NOMO-1 treated with DMSO at 0.1 percent for 48 hours (cell line): Measurements from ENCODE around the gene CRMP1.

ENCODE experiments used
- DNase-seq: peaks from one replicate; lab custom pipeline; 2025; ENCODE audit not compliant: unreplicated experiment; lab: John Stamatoyannopoulos, UW

CRMP1 gene

DNA sequence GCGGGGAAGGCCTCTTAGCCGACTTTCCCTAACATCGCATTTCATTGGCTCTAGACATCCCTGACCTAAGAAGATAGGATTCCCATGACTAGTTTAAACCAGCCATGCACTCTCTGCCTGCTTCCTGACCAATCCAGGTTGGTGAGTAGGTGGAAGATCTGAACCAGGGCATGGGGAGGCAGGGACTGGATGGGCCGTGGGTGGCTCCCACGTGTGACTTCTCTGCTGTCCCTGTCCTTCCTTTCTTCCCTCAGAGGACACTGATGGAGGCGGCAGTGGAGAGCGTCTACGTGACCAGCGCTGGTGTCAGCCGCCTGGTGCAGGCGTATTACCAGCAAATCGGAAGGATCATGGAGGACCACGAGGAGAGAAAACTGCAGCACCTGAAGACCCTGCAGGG lies 91.2 kb downstream of the CRMP1 start:
- DNase-seq: no peak

DNA sequence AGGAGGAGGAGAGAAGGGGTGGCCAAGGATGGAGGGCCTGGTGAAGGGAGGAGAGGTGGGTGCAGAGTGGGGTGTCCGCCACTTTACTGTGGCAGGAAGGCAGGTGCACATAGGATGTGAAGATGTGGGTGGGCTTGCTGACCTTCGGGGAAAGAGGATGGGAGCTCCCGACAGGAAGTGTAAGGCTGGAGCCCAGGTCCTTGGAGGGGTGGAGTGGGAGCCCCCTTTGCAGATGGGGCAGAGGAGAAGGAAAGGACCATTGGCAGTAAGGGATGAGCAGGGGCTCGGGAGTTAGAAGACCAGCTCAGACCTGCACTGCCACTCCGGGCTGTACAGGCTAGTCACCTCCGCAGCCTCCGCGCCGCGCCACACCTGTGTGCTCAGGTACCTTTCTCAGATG lies 92.4 kb downstream of the CRMP1 start:
- DNase-seq: no peak

DNA sequence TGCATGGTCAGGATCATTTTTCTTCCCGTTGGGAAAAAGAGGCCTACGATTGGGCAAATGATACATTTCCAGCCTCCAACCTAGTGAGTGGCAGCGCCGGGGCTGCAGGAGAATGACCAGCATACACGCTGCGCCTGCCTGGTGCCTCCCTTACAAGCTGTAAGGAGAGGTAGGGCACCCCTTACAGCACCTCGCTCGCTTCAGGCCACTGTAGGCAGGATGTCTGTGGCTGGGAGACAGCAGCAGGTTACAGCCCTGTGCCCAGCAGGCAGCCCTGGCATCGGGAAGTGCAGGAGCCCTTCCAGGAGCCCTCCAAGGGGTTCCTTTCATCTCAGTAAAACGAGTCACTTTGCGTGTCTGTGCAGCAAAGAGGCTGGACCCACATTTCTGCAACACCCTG lies 93.5 kb downstream of the CRMP1 start:
- DNase-seq: no peak

DNA sequence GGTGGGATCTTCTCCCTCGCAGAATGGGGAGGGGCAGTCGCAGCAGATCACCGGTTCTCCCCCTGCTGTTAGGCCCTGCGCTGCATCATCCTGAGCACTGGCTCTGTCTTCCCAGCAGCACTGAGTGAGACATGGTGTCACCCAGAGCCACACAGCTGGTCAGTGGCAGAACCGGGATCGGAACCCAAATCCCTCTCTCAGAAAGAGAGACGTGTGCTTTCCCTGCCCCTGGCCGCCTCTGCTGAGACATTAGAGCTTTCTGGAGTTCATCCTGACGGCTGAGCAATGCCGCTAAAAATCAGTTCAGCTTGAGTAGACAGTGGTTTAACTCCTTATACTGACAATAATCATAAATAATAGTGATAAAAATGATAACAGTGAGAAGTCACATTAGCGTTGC lies 93.9 kb downstream of the CRMP1 start:
- no peak for DNase-seq

DNA sequence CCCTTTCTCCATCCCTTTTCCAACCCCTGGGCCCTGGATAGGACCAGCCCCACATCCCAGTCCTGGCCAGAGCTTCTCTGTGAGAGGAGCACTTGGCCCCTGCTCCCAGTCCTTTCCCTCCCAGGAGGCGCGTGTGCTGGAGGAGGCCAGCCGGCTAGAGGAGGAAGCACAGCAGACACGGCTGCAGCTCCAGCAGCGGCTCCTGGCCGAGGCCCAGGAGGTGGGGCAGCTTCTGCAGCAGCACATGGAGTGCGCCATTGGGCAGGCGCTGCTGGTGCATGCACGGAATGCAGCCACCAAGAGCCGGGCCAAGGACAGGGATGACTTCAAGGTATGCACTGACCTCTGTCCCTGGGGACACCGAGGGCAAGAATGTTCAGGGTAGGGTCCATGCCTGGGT lies 94.4 kb downstream of the CRMP1 start:
- DNase-seq: no peak

DNA sequence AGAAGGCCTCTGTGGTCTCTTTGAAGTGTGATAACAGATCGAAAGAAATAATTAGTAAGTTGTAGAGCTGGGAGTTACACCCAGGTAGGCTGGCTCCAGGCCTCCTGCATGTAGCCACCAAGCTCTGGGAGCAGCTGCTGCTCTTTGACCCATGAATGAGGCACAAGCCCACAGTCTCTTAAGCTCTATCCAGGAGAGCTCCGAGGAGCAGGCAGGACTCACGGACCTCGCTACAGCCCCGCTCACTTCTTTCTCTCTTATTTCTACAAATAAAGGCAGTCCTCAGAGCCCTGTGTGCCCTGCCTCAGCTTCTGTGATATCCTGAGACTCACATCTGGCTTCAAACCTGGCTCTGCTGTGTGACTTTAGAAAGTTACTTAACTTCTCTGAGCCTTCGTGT lies 95.0 kb downstream of the CRMP1 start:
- DNase-seq: no peak

DNA sequence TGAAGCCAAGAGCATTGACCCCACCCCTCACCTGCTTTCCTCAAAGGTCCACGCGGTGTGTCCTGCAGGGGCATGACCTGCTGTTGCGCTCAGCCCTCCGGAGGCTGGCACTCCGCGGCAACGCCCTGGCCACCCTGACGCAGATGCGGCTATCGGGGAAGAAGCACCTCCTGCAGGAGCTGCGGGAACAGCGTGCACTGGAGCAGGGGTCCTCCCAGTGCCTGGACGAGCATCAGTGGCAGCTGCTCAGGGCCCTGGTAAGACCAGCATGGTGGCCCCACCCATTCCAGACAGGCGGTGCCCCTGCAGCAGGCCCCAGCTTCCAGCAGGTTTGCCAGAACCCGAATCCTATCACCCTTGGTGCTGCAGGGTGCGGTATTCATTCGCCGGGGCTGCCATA lies 95.9 kb downstream of the CRMP1 start:
- no peak for DNase-seq

DNA sequence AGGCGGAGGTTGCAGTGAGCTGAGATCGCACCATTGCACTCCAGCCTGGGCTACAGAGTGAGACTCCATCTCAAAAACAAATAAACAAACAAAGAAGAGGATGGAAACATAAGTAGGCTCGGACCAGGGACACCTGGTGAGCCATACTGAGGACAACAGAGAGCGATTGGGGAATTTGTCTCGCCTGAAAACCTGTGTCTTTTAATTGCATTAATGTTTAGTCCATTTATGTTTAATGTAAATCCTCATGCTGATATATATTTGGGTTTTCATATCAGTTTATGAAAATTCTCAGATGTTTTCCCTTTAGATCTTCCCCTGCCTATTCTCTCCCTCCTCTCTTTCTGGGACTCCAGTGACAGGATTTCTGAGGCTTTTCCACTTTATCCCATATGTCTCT lies 97.3 kb downstream of the CRMP1 start:
- DNase-seq: no peak

DNA sequence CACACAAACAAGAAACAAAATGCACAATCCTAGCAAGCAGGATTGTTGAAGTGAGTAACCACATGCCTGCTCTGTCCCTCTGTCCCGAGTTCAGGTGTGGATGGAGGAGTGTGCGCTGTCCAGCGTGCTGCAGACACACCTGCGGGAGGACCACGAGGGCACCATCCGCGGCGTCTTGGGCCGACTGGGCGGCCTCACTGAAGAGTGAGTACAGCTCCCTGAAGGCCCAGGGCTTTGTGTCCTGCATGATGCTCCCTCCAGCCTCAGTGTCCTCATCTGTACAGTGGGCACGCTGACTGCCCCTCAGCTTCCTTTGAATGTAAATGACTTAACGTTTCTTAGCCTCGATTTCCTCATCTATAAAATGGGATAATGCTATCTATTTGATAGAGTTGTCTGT lies 99.4 kb downstream of the CRMP1 start:
- DNase-seq: no peak

DNA sequence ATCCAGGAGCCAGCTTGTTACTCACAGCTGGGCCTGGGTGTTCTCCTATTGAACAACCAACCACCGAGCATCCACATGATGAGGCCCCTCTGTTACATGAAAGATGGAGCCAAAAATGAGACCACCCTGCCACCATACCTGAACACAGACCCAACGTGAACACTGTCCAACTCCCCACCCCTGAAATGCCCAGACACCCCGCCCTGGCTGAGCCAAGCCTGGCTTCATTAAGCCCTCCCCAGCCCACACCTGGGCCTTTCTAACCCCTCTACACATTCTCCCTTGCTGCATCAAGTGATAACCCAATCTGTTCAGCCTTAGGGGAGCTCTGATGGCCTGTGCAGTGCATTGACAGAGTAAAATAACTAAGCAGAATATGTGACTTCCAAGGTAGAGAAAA lies 101.2 kb downstream of the CRMP1 start:
- DNase-seq: no peak

DNA sequence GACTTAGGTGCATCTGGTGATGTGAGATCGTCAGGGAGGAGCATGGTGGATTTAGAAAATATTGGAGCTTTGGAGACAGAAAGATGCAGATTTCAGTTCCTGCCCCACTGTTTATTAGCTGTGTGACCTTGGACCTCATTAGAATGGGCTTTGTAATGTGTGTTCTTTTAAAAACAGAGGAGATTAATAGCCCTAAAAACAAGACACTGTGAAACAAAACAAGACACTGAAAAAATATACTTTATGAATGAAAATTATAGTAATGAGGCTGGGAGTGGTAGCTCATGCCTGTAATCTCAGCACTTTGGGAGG lies 102.4 kb downstream of the CRMP1 start:
- DNase-seq: no peak

DNA sequence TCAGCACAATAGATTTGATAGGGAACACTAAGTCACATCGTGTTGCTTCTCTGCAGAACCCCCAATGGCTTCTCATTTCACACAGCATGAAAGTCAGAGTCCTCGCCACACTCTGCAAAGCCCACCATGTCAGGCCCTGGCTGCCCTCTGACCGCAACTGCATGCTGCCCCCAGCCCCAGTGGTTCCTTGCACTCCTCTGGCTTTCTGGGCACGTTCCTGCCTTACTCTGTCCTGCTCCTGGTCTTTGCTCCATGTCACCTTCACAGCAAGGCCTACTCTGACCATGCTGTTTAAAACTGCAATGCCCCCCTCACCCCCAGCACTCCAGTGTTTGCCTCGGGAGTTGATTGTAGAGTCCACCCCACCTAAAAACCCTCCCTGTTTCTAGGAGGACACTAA lies 103.7 kb downstream of the CRMP1 start:
- no peak for DNase-seq

DNA sequence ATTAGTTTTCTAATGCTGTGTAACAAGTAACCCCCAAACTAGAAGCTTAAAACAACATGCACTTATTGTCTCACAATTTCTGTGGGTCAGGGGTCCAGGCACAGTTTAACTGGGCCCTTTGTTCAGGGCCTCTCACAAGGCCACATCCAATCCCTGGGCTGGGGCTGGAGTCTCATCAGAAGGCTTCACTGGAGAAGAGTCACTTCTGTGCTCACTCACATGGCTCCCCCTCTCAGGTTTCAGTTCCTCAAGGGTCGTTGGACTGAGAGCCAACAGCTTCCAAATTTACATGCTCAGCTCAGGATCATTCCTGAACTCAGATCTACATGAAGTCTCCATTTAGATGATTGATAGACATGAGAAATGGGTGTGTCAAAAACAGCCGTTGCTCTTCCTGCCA lies 104.7 kb downstream of the CRMP1 start:
- DNase-seq: no peak

DNA sequence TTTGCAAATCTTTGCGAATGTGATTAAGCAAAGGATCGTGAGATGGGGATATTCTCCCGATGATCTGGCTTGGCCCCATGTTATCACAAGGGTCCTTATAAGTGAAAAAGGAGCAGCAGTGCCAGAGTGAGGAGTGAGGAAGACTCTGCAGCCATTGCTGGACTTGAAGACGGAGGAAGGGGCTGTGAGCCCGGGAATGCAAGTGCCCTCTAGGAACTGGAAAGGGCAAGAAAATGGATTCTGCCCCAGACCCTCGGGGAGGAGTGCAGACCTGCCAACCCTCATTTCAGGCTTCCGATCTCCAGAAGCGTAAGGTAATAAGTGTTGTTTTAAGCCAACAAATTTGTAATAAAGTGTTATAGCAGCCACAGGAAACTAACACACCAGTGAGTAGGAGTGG lies 105.6 kb downstream of the CRMP1 start:
- DNase-seq: no peak

DNA sequence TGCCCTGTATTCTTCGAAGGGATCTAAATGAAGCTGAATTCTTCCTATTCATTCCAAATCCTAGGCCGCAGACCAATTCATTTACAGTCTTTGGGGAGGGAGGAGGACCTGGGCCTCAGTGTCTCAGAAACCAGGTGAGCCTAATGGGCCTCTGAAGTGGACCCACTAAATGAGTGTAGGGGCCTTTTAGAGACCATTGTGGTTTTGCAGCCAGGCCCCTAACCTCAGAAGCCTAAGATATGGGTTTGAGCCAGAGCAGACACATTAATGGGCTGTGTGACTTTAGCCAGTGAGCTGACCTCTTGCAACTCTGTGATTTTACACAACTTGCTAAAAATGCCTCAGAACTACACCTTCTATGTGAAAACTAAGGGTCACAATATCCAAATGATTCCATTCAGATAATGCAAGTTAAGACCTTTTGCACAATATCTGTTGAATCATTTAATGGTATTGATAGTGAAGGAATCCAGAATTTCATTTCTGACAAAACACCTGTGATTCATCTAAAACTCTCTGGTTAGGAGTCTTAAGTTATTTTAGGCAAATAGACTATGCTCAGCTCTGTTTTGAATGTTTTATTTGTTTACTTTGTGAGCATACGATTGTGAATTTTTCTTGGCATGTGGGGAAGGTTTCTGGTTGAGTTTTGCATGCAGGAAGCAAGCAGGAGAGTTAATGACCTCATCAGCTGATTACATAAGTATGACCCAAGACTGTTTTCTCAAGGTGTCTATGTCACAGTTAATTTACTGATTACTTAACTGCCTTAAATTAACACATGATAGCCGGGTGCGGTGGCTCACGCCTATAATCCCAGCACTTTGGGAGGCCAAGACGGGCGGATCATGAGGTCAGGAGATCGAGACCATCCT lies 106.8 kb downstream of the CRMP1 start:
- no peak for DNase-seq

DNA sequence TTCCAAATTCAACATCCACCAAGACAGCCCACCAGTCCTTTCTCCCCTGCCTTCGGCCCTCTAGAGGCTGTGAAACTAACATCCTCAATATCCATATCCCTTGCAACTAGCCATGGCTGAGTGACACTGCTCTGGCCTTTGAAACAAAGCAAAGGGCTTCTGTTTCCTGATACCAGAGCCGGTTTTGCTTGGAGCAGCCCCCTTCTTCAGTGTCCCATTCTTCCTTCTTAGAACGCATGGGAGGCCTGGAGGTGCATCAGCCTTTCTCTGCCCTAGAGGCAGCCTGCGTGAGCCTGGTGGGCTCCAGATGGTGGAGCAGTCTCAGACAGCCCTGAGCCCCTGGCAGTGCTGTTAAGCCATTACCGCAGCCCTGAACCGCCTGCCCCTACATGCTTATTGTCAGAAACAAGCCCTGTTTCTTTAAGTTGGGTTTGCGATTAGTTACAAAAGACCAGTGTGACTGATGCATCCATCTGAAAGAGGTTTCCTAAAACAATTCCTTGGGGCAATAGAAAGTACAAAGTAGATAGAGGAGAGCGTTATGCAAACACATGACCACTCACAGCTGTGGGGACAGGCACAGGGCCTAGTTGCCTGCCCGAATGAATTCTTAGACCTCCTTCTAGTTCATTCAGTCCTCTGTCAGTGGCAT lies 107.8 kb downstream of the CRMP1 start:
- DNase-seq: no peak

DNA sequence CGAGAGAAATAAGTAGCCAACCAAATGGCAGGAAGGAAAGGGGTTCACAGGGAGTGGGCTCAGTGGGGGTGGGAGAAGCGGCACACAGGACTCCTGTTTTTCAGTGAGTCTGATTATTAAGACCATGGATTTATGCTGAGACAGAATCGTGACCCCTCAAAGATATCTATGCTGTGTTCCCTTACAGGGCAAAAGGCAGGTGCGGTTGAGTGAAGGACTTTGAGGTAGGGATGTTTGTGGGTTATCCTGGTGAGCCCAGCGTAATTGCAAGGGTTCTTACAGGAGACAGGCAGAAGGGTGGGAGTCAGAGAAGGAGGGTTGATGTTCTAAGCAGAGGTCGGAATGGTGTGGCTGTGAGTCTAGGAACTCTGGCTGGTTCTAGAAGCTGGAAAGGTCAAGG lies 108.9 kb downstream of the CRMP1 start:
- no peak for DNase-seq

DNA sequence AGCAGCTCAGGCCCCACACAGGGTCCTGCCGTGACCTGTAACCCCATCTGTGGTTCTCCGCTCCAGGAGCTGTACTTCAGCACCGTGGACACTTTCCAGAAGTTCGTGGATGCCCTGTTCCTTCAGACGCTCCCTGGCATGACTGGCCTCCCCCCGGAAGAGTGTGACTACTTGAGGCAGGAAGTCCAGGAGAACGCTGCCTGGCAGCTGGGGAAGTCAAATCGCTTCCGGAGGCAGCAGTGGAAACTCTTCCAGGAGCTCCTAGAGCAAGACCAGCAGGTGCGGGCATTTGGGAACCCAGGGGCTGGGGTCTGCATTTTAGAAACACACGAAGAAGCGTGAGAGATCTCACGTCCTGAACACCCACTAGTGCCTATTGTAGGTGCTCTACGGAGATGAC lies 109.4 kb downstream of the CRMP1 start:
- DNase-seq: no peak

DNA sequence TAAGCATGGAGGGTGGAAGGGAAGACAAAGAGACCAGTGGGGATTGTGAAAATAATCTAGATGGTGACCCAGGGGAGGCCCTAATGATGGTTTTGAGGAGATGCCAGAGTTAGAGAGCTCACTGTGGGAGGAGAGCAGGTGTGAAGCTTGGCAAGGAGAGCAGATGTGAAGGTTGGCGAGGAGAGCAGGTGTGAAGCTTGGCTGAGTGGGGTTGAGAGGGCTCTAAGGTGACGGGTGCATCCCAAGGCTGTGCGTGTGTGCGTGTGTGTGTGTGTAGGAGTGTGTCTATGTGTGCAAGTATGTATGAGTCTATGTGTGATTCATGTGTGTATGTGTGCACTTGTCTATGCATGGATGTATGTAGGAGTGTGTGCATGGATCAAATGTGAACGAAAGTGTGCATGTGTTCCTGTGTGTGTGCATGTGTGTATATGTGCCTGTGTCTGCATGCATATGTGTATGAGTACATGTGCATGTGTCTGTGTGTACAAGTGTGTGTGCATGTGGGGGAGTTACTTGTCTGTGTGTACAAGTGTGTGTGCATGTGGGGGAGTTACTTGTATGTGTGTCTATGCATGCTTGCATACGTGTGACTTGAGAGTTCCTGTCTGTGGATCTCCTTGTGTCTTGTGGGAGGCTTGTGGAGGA lies 109.9 kb downstream of the CRMP1 start:
- DNase-seq: no peak

DNA sequence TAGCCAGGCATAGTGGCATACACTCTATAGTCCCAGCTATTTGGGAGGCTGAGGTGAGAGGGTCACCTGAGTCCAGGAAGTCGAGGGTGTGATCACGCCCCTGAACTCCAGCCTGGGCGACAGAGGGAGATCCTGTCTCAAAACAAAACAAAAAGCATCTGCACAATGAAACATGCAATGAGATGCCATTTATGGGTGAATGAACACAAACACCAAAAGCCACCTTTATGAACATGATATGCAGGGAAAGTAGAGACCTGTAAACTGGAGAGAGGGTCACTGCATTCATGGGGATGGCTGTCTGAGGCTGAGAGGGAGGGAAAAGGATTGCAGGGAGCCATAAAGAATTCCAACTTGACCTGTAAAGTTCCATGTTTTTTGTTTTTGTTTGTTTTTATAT lies 111.2 kb downstream of the CRMP1 start:
- DNase-seq: no peak

DNA sequence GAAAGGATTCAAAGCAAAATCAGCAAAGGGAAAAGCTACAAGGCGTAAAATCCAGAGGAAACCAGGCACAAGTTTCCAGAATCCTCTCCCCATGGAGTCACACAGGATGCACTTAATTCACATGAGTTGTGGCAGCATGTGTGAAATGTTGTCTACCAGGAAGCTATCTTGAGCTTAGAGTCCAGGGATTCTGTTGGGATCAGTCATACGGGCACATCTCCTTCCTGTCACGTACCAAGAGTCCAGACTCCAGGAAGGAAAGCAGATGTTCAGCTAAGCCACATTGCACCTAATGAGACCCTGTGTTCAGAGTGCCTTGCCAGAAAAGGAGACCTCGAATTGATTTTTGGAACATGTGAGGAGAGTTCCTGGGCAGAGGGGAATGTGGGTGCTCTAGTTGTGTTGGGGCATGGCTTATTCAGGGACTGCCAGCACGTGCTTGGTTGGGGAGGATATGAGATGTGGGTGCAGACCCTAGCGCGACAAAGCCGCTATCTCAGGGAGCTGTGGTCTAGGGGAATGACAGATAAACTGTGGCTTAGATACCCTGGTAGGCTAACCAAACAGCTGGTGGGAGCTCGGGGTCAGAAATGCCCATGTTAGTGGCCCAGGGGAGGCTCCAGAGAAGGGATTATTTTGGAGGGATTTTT lies 111.9 kb downstream of the CRMP1 start:
- no peak for DNase-seq

DNA sequence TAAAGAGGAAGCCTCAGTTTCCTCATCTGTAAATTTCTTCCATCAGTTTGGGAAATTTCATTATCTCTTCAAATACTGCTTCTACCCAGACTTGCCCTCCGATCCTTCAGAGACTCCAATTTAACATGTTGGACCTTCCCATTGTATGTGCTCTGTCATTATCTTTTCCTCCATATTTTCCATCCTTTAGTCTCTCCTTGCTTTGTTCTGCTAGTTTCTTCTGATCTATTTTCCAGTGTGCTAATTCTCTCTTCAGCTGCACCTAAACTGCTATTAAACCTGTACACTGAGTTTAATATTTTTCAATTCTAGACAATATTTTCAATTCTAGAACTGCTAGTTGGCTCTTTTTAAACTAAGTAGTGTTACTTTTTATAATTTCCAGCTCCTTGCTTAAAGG lies 116.4 kb downstream of the CRMP1 start:
- DNase-seq: no peak
